ENCODE data around the gene GIGYF2.

DNA sequence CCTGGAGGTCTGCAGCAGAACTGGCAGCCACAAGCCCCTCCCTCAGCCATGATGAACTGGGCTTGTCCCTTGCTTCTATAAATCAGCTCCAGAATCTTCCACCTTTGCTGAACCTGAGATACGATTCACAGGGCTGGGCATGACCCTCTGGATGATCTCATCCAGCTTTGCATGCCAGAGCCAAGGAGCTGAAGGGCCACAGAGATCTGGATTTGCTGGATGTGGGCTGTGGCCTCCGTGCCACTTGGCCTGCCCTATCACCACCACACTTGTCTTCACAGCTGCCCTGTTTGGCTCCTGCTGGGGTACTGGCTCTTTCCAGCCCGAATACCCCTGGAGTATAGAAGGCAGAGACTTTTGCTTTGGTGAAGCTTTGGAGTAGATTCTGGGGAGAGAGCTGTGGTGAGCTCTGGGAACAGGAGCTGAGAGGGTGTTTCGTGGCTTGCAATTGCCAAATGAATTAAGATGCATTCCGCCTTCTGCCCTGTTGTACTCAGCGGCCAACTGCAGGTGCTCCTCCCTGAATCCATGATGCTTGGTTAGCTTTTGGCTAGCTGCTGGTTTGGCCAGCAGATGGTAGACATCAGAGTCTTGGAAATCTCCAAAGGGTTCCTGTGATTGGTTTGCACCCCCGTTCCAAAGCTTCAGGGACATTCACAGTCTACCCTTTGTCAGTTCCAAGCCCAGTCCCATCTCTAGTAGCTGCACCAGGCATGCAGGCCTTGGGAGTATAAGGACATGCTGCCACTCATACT lies 30.9 kb upstream of the GIGYF2 start:
- TF ChIP-seq, protein P1, sequence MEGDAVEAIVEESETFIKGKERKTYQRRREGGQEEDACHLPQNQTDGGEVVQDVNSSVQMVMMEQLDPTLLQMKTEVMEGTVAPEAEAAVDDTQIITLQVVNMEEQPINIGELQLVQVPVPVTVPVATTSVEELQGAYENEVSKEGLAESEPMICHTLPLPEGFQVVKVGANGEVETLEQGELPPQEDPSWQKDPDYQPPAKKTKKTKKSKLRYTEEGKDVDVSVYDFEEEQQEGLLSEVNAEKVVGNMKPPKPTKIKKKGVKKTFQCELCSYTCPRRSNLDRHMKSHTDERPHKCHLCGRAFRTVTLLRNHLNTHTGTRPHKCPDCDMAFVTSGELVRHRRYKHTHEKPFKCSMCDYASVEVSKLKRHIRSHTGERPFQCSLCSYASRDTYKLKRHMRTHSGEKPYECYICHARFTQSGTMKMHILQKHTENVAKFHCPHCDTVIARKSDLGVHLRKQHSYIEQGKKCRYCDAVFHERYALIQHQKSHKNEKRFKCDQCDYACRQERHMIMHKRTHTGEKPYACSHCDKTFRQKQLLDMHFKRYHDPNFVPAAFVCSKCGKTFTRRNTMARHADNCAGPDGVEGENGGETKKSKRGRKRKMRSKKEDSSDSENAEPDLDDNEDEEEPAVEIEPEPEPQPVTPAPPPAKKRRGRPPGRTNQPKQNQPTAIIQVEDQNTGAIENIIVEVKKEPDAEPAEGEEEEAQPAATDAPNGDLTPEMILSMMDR (IDR thresholded peaks at IDR 0.05), result no peak
- TF ChIP-seq EP300 (IDR thresholded peaks at IDR 0.05; ENCODE audit: low read depth) (no peak), POLR2A (IDR thresholded peaks at IDR 0.05) (no peak), POLR2AphosphoS5 (IDR thresholded peaks at IDR 0.05) (no peak)

Data from transverse colon (tissue), 4 donors.